ENCODE results near the gene SIGLECL1.
"Not testable (repeated sequence)": the region's sequence is repeated elsewhere in the genome, so short reads cannot be mapped to it uniquely, and the experiment has no call there.

Gene SIGLECL1

DNA sequence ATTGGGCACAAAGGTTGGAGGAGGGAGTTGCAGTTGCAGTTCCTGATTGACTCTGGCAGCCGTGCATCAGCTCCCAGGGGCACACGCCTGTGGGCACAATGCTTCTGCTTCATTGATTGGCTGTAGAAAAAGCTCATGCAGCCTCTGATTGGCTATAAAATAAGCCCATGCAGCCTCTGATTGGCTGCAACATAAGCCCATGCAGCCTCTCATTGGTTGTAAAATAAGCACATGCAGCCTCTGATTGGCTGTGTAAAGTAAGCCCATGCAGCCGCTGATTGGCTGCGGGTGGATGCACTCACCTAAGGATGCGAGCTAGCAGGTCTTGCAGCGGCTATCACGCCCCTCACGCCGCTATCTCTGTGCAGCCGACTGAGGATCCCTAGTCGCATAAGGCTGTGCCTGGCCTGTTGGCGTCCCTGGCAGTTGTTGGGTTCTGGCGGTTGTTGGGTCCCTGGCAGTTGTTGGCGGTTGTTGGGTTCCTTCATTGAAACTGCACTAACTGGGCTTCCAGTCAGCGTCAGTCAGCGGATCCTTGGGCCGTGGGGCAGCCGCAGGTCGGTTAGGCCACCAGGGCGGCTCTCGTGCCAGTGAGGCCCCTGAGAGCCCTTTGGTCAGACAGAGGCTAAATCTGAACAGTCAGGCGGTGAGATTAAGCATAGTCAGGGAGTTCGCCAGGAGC, at the start of gene SIGLECL1:
TSS of gene SIGLECL1 (plus strand) at position 295 of the 682 bp plus-strand sequence. CDS start 12,993 bp downstream, outside the sequence.
- no peak for DNase-seq (ENCODE audit: low read depth)

DNA sequence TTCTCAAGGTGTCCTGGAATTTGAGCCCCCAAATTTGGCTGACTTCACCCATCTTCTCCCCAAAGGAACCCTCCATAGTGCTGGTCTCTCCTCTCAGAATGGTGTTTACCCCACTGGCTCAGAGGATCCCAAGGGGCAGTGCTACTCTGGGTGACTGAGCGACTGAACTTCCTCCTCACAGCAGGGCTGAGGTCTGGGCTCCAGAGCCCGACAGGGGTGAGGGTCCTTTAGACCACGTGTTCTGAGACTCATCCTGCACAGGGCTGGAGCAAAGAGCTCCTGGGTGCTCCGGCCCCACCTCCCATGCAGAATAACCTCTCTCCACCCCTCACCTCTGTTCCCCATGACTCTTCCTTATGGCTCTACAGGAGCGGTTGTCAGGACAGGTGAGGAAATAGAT, 49.2 kb upstream of the SIGLECL1 start:
- DNase-seq (ENCODE audit: low read depth), result no peak

DNA sequence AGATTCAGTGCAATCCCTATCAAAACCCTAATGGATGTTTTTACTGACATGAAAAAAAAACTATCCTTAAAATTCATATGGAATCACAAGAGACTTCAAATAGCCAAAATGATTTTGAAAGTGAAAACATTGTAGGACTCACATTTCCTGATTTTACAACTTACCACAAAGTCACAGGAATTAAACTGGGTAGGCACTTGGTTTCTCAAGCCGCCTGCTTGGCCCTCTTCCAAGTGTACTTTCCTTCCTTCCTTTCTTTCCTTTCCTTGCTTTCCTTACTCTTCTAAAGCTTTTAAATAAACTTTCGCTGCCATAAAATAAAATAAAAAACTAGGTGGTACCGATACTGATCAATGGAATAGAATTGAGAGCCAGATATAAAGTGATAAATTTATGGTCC, 47.0 kb upstream of the SIGLECL1 start:
- DNase-seq (ENCODE audit: low read depth), result no peak

DNA sequence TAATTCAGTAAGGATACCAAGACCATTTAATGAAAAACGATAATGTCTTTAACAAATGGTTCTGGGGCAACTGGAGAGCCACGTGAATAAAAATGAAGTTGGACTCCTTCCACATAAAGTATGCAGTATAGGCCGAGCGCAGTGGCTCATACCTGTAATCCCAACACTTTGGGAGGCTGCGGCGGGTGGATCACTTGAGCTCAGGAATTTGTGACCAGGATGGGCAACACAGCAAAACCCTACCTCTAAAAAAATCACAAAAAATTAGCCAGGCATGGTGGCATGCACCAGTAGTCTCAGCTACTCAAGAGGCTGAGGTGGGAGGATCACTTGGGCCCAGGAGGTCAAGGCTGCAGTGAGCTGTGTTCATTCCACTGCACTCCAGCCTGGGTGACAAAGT, 46.6 kb upstream of the SIGLECL1 start:
- no peak for DNase-seq (ENCODE audit: low read depth)

DNA sequence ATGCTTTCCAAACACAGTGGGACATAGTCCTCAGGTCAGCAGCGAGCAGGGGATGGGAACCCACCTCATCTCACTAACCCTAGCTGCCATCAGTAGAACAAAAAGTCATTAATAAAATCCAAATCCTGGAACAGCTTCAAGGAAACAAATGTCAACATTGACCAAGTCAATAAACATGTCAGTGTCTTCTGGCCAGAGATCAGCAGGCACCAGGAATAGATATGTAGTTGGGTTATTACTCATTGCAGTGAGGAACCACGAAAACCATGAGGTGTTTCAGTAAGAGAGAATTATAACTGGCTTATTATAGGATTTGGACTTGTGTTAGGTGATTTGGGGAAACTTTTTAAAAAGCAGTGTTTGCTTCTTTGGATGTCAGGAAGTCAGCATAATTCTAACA, 43.1 kb upstream of the SIGLECL1 start:
- DNase-seq (ENCODE audit: low read depth), result no peak

DNA sequence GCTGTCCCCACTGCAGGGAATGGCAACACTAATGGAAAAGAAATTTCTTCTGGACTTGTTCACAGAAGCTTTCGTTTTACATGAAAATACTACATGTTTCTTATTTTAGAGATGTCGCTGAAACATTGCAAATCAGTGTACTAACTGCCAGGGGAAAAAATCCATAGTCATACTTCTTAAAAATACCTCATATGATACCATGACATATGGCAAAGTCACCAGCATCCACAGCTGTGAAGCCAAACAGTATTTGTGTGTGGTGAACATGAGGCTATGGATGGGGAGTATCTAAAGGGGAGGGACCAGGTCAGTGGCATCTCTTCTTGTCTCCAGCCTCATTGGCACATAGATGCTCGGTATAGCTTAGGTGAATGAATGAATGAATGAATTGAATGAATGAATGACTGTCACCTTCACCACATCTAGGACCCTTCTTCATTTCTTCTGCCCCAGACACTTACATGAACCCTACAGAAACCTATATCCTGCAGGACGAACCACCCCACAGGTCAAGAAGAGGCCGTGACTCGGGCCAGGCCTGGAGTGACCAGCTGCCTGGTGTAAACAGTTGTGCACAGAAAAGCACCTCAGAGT, 40.6 kb upstream of the SIGLECL1 start:
- no peak for DNase-seq (ENCODE audit: low read depth)

DNA sequence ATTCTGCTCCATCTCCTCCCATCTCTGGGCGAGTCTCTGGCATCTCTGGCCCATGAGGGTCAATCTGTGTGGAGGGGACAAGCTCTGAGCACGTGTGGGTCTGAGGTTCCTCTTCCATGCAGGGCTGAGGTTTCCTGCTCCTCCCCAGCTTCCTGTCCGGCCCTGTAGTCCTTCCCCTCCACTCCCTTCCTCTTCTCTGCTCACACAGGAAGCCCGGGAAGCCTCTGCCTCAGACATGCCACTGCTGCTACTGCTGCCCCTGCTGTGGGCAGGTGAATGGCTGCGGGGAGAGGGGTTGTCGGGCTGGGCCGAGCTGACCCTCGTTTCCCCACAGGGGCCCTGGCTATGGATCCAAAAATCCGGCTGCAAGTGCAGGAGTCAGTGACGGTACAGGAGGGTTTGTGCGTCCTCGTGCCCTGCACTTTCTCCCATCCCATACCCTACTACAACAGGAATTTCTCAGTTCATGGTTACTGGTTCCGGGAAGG, 40.0 kb upstream of the SIGLECL1 start:
- not testable (repeated sequence) for DNase-seq (ENCODE audit: low read depth)

DNA sequence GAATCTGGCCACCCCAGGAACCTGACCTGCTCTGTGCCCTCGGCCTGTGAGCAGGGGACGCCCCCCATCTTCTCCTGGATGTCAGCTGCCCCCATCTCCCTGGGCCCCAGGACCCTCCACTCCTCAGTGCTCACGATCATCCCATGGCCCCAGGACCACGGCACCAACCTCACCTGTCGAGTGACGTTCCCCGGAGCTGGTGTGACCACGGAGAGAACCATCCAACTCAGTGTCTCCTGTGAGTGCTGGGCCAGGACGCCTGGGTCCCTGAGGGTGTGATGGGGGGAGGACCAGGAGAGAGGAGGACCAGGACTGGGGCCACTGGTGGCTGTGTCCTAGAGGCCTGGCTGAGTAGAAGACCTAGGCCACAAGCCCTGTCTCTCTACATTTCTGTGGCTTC, 39.0 kb upstream of the SIGLECL1 start:
- DNase-seq (ENCODE audit: low read depth), result no peak

DNA sequence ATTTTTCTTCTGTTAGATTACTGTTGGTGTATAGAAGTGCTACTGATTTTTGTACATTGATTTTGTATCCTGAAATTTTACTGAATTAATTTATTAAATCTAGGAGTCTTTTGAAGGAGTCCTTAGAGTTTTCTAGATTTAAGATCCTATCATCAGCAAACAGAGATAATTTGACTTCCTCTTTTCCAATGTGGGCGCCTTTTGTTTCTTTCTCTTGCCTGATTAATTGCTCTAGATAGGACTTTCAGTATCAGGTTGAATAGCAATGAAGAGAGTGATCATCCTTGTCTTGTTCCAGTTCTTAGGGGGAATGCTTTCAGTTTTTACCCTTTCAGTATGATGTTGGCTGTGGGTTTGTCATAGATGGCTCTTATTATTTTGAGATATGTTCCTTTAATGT, 31.6 kb upstream of the SIGLECL1 start:
- no peak for DNase-seq (ENCODE audit: low read depth)

DNA sequence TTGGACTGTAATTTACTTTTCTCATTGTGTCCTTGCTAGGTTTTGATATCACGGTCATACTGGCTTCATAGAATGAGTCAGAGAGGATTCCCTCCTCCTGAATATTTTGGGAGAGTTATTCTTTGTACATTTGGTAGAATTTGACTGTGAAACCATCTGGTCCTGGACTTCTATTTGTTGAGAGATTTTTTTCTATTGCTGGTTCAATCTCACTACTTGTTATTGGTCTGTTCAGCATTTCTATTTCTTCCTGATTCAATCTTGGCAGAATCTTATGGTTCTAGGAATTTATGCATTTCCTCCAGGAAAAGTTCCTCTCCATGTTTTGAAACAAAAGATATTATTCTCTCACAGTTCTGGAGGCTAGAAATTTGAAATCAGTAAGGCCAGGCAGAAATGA, 30.9 kb upstream of the SIGLECL1 start:
- DNase-seq (ENCODE audit: low read depth), result no peak

DNA sequence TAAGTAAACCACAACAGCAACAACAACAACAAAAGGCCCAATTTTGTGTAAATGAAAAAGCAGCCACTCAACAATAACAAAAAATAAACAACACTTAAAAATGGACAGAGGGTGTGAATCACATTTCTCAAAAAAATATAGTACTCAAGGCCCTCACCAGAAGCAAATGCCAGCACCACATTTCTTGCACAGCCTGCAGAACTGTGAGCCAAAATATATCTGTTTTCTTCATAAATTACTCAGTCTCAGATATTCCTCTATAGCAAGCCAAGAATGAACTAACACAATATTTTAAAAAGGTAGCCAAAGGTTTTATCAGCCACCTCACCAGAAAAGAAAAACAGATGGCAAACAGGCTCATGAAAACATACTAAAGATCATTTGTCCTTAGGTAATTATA, 29.9 kb upstream of the SIGLECL1 start:
- DNase-seq (ENCODE audit: low read depth), result no peak

DNA sequence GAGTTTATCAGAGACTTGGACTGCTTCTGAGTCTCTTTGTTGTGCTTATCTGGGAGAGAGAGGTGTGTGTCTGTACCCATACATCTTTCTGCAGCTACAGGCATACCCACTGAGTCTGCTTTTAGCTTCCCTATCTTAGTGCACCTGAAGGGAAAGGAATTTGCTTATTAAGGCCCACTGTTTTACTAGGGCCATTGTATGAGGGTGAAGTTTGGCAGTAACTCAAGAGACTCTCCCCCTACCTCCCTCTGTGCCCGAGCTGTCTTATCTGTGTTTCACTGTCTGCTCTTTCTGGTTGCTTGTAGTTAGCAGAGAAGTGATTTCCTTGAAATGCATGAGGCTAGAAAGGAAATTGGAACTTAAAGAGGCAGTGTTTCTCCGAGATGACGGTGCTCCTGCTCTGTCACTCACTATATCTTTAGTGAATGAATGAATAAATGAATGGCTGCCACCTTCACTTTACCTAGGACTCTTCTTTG, 26.7 kb upstream of the SIGLECL1 start:
- DNase-seq (ENCODE audit: low read depth), result no peak

DNA sequence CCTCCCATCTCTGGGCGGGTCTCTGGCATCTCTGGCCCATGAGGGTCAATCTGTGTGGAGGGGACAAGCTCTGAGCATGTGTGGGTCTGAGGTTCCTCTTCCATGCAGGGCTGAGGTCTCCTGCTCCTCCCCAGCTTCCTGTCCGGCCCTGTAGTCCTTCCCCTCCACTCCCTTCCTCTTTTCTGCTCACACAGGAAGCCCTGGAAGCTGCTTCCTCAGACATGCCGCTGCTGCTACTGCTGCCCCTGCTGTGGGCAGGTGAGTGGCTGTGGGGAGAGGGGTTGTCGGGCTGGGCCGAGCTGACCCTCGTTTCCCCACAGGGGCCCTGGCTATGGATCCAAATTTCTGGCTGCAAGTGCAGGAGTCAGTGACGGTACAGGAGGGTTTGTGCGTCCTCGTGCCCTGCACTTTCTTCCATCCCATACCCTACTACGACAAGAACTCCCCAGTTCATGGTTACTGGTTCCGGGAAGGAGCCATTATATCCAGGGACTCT, 25.9 kb upstream of the SIGLECL1 start, which contains the start of gene CD33:
TSS of gene CD33 (plus strand) at position 183 of the 496 bp plus-strand sequence. CDS start at position 222, 39 bp downstream.
- not testable (repeated sequence) for DNase-seq (ENCODE audit: low read depth)

DNA sequence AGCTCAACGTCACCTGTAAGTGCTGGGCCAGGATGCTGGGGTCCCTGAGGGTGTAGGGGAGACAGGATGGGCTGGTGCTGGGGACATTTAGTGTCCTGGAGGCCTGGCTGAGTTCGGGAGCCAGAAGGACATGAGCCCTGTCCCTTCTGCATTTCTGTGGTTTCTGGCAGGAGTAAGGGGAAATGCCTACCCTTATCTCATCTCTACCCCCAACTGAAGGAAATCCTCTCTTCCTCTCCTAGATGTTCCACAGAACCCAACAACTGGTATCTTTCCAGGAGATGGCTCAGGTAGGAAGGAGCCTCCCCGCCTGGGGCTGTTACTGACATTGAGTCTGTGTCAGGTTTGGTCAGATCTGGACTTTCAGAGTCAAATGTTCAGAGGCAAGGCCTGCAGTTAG, 24.8 kb upstream of the SIGLECL1 start:
- DNase-seq (ENCODE audit: low read depth), result no peak

DNA sequence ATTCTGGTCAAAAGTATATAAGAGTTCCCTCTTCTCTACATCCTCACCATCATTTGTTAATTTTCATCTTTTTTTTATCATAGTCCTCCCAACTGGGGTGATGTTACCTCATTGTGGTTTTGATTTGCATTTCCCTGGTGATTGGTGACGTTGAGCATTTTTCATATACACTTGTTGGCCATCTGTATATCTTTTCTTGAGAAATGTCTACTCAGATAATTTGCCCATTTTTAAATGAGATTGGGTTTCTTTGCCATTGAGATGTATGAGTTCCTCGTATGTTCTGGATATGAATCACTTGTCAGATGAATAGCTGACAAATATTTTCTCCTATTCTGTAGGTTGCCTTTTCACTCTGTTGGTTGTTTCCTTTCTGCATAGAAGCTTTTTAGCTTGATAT, 23.6 kb upstream of the SIGLECL1 start:
- no peak for DNase-seq (ENCODE audit: low read depth)

DNA sequence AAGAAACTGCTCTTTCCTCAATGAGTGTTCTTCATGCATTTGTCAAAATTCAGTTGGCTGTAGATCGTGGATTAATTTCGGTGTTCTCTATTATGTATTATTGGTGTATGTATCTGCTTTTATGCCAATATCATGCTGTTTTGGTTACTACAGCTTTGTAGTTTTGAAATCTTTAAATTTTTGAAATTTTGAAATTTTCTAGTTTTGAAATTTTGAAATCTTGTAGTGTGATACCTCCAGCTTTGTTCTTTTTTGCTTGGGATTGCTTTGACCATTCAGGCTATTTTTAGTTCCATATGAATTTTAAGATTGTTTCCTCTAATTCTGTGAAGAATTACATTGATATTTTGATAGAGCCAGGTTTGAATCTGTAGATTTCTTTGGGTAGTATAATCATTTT, 22.9 kb upstream of the SIGLECL1 start:
- no peak for DNase-seq (ENCODE audit: low read depth)

DNA sequence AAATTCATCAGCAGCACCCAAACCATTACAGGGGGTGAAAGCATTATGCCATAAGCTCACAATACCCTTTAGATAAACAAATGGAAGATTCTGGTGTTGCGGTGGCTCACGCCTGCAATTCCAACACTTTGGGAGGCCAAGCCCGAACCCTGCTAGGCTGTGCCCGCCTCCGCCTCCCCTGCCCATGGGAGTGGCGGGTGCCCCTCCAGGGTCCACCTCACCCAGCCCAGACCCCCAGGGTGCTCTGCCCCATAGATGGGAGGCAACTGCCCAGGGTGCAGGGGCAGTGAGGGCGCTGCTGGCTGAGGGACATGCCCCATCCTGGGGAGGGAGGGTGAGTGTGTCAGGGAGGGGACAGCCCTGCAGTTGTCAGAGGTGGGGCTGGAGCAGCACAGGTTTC, 10.0 kb upstream of the SIGLECL1 start:
- DNase-seq (ENCODE audit: low read depth), result no peak

DNA sequence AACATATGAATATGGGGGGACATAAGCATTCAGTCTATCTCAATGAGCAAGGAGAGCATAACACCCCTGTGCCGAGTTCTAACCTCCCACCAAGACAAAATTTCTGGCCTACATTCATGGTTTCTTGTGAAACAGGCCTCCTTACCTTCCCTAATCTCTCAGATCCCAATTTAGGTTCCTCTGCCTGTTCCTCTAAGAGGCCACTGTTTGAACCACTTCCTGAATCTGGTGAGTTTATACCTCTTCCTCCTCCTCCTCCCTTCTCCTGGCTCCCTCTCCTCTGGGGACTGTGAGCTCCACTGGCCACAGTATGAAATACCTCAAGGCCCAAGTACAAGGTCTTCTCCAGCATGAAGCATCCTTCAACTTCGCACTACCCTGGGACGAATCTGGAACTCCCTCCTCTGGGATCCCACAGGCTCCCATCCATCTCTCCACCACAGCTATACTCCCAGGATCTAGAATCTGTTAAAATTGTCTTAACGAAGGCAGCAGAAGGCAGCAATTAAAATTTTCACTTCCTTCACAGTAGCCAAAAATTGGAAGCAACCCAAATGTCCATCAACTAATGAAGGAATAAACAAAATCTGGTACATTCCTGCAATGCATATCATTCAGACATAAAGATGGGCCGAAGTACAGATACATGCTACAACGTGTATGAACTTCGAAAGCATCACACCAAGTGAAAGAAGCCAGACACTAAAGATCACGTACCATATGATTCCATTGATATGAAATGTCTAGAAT, 7.8 kb upstream of the SIGLECL1 start:
- DNase-seq (ENCODE audit: low read depth), result no peak

DNA sequence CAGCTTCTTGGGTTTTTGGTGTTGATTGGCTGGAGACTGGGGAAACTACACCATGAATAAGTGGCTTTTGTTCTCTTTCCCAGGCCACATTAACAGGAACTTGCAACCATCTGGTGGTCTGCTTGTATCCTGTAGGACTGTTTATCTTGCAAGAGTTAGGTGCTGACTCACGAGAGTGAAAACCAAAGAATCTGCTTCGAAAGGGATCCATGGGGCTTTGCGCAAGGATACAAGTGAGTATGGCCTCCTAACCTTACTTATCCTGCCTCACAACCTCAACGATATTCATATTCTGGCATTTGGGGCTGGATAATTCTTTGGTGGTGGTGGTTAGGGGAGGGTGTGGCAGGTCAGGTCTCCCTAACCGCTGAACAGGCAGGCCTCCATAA, 4.7 kb upstream of the SIGLECL1 start:
- DNase-seq (ENCODE audit: low read depth), result no peak

DNA sequence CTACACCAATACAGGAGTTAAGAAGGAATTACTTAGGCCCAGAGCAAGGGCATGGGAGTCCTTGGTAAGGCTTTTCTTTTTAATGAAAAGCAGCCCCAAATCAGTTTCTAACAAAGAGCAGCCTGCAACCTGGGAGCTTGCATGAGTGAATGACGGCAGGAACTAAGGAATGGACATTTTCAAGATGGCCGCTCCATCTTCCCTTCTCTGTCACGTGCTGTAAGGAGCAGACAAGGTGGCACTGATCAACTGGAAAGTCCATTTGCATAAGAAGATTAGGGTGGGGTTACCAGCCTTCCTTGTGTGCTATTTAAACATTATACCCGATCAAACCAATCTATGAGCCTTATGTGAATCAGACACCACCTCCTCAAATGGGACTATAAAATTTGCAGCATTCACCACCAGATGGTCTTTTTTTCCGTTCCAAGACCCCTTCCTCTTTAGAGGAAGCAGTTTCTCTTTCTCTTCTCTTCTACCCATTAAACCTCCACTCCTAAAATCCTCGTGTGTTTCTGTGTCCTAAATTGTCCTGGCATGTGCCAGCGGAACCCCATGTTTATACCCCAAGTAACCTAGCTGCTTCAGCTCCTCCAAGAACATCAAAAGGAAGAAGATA, 2.8 kb upstream of the SIGLECL1 start:
- no peak for DNase-seq (ENCODE audit: low read depth)

DNA sequence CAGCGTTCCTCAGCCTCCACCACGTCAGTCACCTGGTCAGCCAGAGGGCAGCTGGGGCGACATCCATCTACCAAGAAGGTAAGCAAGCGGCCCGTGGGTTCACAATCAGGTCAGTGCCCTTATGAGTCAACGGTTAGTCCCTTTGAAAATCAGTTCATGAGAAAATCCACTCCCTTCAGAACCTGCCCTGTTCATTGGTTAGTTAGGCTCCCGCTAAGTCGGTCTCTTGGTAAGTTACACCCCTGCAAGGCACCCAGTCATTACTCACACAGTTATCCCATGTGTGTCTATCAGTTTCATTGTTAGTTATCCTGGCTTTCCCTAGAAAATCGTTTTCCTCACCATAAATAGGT, 564 bp downstream of the SIGLECL1 start:
- no peak for DNase-seq (ENCODE audit: low read depth)

DNA sequence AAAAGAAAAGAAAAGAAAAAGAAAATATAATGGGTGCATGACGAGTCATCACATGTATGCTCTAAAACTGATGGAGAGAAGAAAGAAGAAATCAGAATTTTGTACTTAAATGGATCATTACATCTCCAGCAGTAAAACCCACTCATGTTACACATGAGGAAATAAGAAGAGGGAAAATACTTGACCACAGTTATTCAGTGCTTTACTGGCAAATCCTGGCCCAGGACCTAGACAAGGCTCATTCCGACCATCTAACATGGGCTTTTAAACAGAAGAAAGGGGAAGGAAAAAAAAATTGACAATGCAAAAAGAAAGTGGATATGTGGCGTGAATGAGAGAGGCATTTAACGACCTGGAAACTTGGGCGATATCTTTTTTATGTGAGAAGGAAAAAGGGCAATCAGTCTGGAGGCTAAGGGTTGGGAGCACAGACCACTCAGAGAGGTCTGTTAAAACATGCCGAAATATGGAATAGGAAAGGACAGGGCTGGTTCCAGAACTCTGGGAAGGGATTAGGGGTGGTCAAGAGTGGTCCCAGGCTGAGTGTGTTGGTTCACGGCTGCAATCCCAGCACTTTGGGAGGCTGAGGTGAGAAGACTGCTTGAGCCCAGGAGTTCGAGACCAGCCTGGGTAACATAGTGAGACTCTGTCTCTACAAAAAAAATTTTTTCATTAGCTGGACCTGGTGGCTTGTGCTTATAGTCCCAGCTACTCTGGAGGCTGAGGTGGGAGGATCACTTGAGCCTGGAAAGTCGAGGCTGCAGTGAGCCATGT, 1.6 kb downstream of the SIGLECL1 start:
- no peak for DNase-seq (ENCODE audit: low read depth)
